Keratinocyte (primary cell): ENCODE results near the gene HENMT1.

Experiments
- CTCF ChIP-seq, 3 experiments: IDR thresholded peaks in 1 of 3; conservative IDR thresholded peaks in 1 of 3; optimal IDR thresholded peaks in 1 of 3; 2 replicates in 2 of 3; 3 replicates in 1 of 3; pipeline versions ENCODE3 to v1.5.1; 2011; ENCODE audit warnings: low read length in 3 of 3, mild to moderate bottlenecking in 3 of 3, moderate library complexity in 2 of 3, control low read depth in 1 of 3, inconsistent platforms in 1 of 3; ENCODE audit not compliant: insufficient read depth in 2 of 3; ENCODE audit errors: extremely low read depth in 1 of 3
- EZH2 ChIP-seq: IDR thresholded peaks from one replicate; pipeline ENCODE4 v1.6.1; 2012; ENCODE audit warnings: inconsistent platforms, mild to moderate bottlenecking, low read length, moderate library complexity

GRCh38 chr1:108704496-108704895 is 43.6 kb upstream of the HENMT1 start:
- no peak for TF ChIP-seq CTCF (optimal IDR thresholded peaks at IDR 0.05 in 1 of 3, IDR thresholded peaks at IDR 0.05 in 1 of 3, conservative IDR thresholded peaks at IDR 0.05 in 1 of 3; ENCODE audit: extremely low read depth in 1 of 3, insufficient read depth in 2 of 3, low read length in 3 of 3)
- TF ChIP-seq EZH2 = no peak
